HG03103 (cell line): Measurements from ENCODE around the gene GNL1.
"Not testable (repeated sequence)": the region's sequence is repeated elsewhere in the genome, so short reads cannot be mapped to it uniquely, and the experiment has no call there.

Experiments
- ATAC-seq: cut with Tn5 transposase; IDR thresholded peaks from one replicate; pipeline ENCODE4 v1.9.1; 2021; ENCODE audit warnings: low read depth; ENCODE audit not compliant: unreplicated experiment

The GNL1 gene

DNA sequence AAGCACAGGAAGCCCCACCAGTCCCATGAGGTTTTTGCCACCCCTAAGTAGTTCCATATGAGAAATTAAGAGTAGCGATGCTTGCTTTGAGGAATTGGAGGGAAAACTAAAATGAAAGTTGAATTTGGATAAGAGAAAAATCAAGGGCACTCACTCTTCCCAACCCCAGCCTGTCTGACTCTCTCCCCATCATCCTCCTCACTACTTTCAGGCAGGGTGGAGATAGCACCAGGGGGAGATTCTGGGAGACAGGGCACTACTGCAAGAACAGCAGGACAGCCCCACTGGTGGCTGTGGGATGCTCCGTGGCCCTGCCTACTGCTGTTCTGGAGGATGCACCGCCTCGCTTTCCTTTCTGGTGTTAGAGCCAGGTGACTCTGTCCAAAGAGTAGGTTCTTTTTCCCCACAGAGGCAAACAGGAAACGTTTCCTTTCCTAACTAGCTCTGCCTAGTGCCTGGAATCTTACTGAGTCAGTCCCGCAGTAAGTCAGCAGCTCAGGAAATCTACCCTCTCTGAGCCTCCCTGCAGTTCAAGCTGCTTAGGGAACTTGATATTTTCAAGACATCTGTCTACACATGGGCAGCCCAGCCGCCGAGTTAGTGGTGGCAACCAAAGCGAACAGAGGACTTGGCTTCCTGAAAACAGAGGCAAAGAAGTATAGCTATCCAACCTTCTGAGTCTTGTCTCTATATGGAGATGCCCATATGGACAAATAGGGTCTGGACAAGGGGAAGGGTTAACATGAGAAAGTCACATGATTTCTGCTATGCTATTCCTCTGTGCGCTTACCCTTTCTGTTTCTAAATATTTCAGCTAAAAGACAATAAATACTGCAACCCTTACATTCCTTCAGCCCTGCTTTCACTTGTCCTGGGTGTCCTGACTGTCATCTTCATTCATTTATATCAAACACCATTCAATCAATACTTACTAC, 55.6 kb downstream of the GNL1 start:
- no peak for ATAC-seq

DNA sequence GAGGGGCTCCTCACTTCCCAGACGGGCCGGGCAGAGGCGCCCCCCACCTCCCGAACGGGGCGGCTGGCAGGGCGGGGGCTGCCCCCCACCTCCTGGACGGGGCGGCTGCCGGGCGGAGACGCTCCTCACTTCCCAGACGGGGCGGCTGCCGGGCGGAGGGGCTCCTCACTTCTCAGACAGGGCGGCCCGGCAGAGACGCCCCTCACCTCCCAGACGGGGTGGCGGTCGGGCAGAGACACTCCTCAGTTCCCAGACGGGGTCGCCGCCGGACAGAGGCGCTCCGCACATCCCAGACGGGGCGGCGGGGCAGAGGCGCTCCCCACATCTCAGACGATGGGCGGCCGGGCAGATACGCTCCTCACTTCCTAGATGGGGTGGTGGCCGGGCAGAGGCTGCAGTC, 57.6 kb downstream of the GNL1 start:
- not testable (repeated sequence) for ATAC-seq

DNA sequence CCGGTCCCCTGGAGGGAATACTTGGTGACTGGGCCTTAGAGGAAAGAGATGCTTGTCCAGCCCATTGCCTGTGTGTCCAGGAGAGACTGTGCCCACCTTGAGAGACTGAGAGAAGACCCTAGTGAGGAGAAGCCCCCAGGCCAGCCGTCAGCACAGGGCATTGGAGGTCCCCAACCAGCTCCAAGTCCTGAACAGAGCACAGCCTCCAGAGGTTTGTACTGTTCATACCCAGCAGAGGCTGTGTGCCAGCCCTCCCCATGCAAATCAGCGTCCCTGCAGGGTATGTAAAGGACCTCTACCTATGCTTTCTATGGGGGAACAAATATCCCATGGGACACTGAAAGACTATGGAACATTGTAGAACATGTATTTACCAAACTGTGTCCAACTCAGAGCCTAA, 58.6 kb downstream of the GNL1 start:
- no peak for ATAC-seq

- not testable (repeated sequence) for ATAC-seq
These were observed 59.1 kb downstream of the GNL1 start for GRCh38 chr6:30497261-30497599.

- ATAC-seq = no peak
These were observed 60.3 kb downstream of the GNL1 start for GRCh38 chr6:30495993-30496392.

GRCh38 chr6:30495060-30495459, 61.2 kb downstream of the GNL1 start:
- not testable (repeated sequence) for ATAC-seq

DNA sequence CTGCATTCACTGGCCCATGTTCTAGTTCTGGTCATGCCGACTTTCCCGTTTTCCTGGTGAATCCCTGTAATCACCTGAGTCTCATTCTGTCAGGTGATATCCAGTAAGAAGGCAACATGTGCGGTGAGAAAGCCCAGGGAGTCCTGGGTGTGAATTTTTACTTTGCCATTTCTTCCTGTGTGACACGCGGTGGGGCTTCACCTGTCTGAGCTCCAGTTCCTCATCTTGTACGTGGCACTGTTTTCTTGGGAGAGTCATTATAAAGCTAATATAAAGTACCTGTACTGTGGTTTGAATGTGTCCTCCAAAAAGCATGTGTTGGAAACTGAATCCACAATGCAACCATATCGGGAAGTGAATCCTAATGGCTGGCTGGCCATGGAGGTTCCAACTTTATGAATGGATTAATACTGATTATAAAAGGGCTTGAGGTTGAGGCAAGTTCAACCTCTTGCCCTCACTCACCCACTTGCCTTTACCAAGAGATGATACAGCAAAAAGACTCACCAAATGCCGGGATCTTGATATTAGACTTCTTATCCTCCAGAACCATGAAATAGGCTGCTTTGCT, 61.9 kb downstream of the GNL1 start:
- ATAC-seq = no peak

DNA sequence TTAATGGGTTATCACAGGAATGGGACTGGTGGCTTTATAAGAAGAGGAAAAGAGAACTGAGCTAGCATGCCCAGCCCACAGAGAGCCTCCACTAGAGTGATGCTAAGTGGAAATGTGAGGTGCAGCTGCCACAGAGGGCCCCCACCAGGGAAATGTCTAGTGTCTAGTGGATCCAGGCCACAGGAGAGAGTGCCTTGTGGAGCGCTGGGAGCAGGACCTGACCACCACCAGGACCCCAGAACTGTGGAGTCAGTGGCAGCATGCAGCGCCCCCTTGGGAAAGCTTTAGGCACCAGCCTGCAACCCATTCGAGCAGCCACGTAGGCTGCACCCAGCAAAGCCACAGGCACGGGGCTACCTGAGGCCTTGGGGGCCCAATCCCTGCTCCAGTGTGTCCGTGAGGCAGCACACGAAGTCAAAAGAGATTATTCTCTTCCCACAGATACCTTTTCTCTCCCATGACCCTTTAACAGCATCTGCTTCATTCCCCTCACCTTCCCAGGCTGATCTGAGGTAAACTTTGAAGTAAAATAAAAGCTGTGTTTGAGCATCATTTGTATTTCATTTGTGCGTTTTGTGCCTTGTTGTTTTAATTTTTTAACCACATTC, 62.5 kb downstream of the GNL1 start:
- ATAC-seq = no peak

DNA sequence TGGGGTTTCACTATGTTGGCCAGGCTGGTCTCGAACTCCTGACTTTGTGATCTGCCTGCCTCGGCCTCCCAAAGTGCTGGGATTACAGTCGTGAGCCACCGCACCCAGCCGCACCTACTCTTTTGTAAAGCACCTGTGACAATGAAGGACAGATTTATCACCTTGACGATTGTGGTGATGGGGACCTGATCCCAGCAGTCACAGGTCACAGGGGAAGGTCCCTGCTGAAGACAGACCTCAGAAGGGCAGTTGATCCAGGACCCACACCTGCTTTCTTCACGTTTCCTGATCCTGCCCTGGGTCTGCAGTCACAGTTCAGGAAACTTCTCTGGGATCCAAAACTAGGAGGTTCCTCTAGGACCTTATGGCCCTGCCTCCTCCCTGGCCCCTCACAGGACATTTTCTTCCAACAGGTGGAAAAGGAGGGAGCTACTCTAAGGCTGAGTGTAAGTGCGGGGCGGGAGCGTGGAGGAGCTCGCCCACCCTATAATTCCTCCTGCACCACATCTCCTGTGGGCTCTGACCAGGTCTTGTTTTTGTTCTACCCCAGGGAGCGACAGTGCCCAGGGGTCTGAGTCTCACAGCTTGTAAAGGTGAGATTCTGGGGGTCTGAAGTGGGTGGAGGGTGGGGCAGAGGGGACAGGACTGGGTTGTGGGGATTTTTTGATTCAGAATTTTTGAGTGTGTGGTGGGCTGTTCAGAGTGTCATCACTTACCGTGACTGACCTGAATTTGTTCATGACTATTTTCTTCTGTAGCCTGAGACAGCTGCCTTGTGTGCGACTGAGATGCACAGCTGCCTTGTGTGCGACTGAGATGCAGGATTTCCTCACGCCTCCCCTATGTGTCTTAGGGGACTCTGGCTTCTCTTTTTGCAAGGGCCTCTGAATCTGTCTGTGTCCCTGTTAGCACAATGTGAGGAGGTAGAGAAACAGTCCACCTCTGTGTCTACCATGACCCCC, 64.0 kb downstream of the GNL1 start:
- no peak for ATAC-seq
